Measurements from ENCODE around the gene BST2.

Gene BST2

GRCh38 chr19:17405250-17406045 lies at the start of gene BST2:
TSS of gene BST2 (minus strand) at chr19:17405630. CDS start at chr19:17405575, 55 bp downstream.
- no peak for DNase-seq (ENCODE audit: low spot score)

GRCh38 chr19:17454576-17455071 lies 49.2 kb upstream of the BST2 start:
- no peak for DNase-seq (ENCODE audit: low spot score)

GRCh38 chr19:17451820-17452219 lies 46.4 kb upstream of the BST2 start:
- DNase-seq (ENCODE audit: low spot score): no peak

GRCh38 chr19:17450264-17451075 lies 45.0 kb upstream of the BST2 start:
- no peak for DNase-seq (ENCODE audit: low spot score)

GRCh38 chr19:17448131-17448967 lies 42.9 kb upstream of the BST2 start, which contains the start of gene TMEM221:
TSS of gene TMEM221 (minus strand) at chr19:17448668. CDS start at chr19:17448462, 206 bp downstream.
- peak; percentile 80 for DNase-seq (ENCODE audit: low spot score)

- DNase-seq (ENCODE audit: low spot score): no peak
Measured at GRCh38 chr19:17447704-17448130, 42.3 kb upstream of the BST2 start.

- DNase-seq (ENCODE audit: low spot score): no peak
Measured at GRCh38 chr19:17445526-17446165, 40.2 kb upstream of the BST2 start.

- peak; percentile 47 for DNase-seq (ENCODE audit: low spot score)
Measured at GRCh38 chr19:17441241-17442021, 36.0 kb upstream of the BST2 start.

GRCh38 chr19:17436874-17437267 lies 31.4 kb upstream of the BST2 start:
- no peak for DNase-seq (ENCODE audit: low spot score)

- DNase-seq (ENCODE audit: low spot score): no peak
Measured at GRCh38 chr19:17436094-17436873, 30.9 kb upstream of the BST2 start.

GRCh38 chr19:17435218-17435617 lies 29.8 kb upstream of the BST2 start:
- no peak for DNase-seq (ENCODE audit: low spot score)

- DNase-seq (ENCODE audit: low spot score): no peak
Measured at GRCh38 chr19:17431417-17431816, 26.0 kb upstream of the BST2 start.

GRCh38 chr19:17429641-17430113 lies 24.2 kb upstream of the BST2 start:
- no peak for DNase-seq (ENCODE audit: low spot score)

GRCh38 chr19:17424743-17425365 lies 19.4 kb upstream of the BST2 start:
- no peak for DNase-seq (ENCODE audit: low spot score)

GRCh38 chr19:17423429-17424208 lies 18.2 kb upstream of the BST2 start:
- no peak for DNase-seq (ENCODE audit: low spot score)

- DNase-seq (ENCODE audit: low spot score): no peak
Measured at GRCh38 chr19:17421942-17422341, 16.5 kb upstream of the BST2 start.

- no peak for DNase-seq (ENCODE audit: low spot score)
Measured at GRCh38 chr19:17420475-17420924, 15.1 kb upstream of the BST2 start.
